COR-L47 (cell line): ENCODE data around the gene BAIAP3.
A peak's percentile ranks its signal among the peaks of the same experiment; 100 is the strongest.
"Not testable (repeated sequence)": the region's sequence is repeated elsewhere in the genome, so short reads cannot be mapped to it uniquely, and the experiment has no call there.

Experiments
- DNase-seq: peaks from one replicate; lab custom pipeline; 2025; lab: John Stamatoyannopoulos, UW

BAIAP3 gene

DNA sequence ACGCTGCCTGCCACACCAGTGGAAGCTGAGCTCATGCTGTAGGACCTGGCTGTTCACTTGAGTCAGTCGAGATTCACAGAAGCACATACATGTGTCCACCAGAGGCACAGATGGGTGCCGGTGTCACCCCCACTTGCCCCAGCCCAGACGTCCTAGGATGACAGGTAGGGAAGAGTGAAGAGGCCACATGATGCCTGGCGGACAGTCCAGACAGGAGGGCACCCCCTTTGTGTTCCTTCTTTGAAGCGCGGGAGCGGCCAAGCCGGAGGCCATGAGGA lies 15.2 kb upstream of the BAIAP3 start:
- no peak for DNase-seq

GRCh38 chr16:1319041-1319440 lies 14.4 kb upstream of the BAIAP3 start:
- DNase-seq, result no peak

GRCh38 chr16:1320097-1320496 lies 13.3 kb upstream of the BAIAP3 start:
- DNase-seq, result no peak

DNA sequence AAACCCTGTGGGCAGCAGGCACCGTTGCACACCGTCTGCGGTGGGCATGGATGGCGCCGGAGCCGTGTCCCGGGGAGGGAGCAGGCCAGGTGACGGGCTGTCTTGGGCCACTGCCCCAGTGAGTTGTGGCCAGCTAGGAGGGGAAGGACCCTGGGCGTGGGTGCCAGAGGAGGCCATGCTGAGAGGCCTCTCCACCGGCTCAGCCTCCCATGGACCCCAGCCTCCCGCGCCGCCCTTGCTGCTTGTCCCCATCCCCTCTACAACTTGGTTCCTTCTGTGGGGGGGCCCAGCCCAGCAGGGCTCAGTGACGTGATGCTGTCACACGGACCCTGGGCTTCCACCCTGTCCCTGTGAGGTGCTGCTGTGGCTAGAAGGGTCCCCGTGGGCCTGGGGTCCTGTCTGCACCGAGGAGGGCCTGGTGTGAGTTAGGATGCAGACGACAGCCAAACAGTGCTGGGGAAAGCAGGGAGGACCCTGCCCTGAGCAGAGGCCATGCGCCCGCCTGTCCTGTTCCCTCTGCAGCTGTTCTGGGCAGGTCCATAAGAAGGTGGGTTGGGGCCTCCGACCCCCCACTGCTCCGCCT lies 12.7 kb upstream of the BAIAP3 start:
- no peak for DNase-seq

GRCh38 chr16:1322407-1322806 lies 11.0 kb upstream of the BAIAP3 start:
- DNase-seq, result no peak

- DNase-seq, result no peak
Measured at GRCh38 chr16:1323296-1324239, 9.9 kb upstream of the BAIAP3 start.

DNA sequence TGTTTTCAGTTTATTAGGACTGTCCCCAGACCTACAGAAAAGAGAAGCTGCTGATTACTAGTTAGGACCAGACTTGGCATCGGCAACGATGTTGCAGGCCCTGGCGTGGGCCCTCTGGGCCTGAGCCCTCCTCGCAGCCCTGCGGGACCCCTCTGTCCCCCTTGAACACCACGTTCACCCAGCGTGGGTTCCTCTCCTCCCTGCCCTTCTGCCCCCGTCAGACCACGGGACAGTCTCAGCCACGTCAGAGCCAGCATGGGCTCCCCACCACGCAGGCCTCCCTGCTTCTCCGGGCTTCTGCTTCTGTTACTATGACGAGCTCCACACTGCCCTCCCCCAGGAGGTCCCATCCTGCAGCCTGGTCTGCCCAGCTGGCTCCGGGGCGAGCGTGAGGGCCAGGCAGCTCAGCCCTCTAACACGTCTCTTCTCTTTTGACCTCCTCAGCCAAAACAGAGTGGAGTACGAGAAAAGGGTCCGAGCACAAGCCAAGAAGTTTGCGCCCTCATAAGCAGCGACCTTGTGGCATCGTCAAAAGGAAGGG lies 9.1 kb upstream of the BAIAP3 start:
- no peak for DNase-seq

- DNase-seq, result no peak
Measured at GRCh38 chr16:1325261-1325660, 8.2 kb upstream of the BAIAP3 start.

DNA sequence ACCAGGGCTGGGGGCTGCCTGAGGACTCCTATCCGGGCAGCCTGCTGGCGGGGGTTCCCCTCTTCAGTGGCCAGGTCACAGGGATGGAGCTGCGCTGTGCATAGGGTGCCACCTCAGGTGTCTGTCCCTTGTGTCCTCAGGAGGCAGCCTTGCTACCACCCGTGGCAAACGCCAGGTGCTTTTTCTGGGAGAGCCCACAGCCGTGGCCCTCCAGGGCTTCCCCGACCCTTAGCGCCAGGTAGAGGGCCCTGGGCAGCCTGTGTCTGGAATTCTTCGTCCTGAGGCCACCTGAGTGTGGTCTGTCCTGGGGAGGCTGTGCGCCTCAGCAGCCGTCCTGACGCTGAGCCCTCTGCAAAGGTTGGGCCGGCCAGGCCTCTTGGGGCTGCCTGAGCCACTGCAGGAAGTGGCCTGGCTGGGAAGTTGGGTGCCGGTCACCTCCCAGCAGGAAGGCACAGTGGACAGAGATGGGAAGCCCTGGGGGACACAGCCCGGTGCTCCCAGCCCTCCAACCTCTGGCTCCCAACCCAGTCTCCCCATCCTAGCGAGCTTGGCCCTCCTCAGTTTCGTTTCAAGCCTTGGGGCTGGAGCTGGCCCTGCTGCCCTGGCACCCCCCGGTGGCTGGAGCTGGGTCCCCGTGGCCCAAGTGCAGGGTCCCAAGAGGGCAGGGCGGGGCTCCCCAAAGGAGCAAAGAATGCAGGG lies 7.6 kb upstream of the BAIAP3 start:
- DNase-seq, result no peak

GRCh38 chr16:1326391-1326790 lies 7.1 kb upstream of the BAIAP3 start:
- DNase-seq, result no peak

- DNase-seq, result no peak
Measured at GRCh38 chr16:1326946-1327618, 6.4 kb upstream of the BAIAP3 start.

- DNase-seq, result no peak
Measured at GRCh38 chr16:1327619-1327947, 5.9 kb upstream of the BAIAP3 start.

DNA sequence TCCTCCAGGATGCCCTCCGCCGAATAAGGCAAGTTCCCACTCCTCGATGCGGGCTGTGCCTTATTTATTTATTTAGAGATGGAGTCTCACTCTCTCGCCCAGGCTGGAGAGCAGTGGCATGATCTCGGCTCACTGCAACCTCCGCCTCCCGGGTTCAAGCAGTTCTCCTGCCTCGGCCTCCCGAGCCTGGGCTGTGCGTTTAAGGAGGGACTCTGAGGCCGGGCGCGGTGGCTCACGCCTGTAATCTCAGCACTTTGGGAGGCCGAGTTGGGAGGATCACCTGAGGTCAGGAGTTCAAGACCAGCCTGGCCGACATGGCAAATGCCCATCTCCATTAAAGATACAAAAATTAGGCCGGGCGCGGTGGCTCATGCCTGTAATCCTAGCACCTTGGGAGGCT lies 5.3 kb upstream of the BAIAP3 start:
- not testable (repeated sequence) for DNase-seq

- DNase-seq, result not testable (repeated sequence)
Measured at GRCh38 chr16:1328961-1329360, 4.5 kb upstream of the BAIAP3 start.

DNA sequence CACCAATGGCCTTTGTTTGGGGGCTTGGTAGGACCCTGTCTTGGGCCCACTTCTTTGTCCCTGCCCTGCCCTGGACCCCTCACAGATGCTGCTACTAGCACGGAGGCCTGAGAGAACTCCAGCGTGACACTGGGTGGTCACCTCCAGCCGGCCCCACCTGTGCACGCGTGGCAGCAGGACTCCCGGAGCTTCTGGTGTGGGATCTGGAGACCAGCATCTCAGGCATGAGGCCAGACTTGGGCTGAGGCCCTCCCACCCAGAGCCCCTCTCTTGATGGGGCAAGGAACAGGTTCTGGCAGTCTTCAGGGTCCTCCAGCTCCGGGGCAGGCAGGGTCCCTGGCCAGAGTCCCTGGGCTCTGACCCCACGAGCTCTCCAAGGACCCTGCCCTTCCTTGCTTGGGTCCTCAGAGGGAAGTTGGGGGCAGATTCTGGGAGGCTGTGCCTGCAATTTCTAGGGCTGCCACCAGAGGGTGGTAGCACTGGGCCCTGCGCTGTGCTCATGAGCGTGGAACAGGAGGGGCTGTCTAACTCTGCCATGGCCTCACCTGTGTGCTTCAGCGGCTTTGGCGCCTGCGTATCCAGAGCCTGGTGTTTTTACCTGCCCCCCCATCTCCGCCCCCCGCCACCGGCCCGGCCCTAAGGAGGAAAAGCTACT lies 3.1 kb upstream of the BAIAP3 start:
- DNase-seq, result no peak

DNA sequence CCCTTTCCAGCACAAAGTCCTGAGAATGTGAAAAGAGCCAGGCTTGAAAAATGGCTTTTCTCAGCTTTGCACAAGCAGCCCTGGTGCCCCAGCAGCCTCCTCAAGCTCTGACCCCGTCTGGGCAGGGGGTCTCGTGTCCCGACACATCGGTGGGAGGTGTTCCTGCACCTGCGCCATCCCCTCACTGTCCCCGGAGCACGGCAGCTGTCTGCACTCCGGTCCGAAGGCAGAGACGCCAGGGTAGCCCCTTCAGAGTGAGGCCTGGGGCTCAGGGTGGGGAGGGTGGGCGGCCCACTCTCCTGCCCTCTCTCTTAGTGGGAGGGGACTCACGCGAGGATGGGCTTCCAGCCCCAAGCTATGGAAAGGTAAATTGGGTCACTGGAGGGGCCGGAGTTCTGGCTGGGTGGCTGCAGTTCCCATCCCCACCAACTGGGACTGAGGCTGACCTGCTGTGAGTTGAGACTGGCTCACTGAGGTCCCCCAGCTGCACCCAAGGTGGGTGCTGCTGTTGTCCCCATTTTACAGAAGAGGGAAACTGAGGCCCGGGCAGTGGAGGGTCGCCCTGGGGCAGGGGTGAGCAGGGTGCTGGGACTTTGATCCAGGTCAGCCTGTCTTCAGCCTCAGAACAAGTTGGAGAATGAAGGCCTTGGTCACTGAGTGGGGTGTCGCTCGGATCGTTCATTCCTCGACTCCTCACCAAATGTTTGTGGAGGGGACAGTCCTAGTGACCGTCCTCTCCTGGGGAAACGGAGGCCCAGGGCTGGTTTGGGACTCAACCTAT lies 2.3 kb upstream of the BAIAP3 start:
- no peak for DNase-seq

GRCh38 chr16:1331712-1332617 lies 1.5 kb upstream of the BAIAP3 start:
- DNase-seq, result peak; percentile 97

DNA sequence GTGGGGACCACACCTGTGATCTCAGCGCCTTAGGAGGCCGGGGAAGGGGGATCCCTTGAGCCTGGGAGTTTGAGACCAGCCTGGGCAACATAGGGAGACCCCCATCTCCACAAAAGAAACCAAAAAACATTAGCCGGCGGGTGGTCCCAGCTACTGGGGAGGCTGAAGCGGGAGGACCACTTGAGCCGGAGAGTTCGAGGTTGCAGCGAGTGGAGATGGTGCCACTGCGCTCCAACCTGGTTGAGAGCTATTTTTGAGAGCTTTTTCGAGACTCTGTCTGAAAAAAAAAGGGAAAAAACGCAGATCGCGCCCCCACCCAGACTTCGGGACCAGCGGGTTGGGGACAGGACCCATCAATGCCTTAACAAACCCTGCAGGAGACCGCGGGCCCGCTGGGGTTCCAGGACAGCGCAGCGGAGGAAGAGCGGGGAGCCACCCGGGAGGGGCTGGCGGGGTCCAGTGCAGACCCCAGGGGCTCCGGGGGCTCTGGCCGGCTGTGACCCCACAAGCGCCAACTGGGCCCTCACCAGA lies 762 bp upstream of the BAIAP3 start:
- no peak for DNase-seq

DNA sequence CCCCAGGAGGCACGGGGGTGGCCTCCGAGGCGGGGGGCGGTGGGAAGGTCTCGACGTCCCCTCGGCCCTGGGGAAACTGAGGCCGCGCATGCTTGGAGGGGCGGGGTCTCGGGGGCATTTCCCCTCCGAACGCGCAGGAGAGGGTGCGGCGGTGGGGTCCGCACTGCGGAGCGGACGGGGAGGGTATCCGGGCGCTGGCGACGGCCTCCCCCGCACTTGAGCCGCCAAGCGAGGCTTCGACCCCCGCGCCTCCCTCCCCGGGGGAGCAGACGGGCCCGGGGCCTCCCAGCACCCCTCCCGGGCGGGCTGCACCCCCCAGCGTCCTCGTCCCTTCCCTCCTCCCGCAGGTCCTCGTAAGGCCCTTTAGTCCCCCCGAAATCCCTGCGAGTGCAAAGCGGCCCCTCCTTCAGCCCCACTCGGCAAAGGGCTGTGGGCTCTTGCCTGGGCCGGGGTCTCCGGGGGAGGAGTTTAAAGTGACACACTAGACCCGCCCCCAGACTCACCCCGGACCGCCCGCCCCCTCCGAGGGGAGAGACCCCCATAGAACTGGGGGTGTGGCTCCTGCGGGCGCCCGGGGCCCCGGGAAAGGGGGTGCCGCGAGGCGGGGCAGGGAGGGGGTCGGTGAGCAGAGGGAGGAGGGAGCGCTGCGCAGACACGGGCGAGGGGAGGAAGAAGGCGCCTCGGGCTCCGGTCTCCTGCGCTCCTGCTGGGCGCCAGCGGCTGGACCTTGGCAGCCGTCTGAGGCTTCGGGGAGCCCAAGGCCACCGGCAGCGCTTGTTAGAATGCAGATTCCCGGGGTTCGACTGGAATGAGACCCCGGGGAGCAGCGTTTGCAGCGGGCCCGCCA lies 632 bp downstream of the BAIAP3 start:
- DNase-seq, result peak; percentile 36
